GM19452 (cell line): ENCODE data around the gene STAM.

Experiments
- ATAC-seq: cut with Tn5 transposase; IDR thresholded peaks from one replicate; pipeline ENCODE4 v1.9.1; 2021; ENCODE audit not compliant: unreplicated experiment

STAM gene

GRCh38 chr10:17647326-17647725 lies 3.4 kb downstream of the STAM start:
- no peak for ATAC-seq

DNA sequence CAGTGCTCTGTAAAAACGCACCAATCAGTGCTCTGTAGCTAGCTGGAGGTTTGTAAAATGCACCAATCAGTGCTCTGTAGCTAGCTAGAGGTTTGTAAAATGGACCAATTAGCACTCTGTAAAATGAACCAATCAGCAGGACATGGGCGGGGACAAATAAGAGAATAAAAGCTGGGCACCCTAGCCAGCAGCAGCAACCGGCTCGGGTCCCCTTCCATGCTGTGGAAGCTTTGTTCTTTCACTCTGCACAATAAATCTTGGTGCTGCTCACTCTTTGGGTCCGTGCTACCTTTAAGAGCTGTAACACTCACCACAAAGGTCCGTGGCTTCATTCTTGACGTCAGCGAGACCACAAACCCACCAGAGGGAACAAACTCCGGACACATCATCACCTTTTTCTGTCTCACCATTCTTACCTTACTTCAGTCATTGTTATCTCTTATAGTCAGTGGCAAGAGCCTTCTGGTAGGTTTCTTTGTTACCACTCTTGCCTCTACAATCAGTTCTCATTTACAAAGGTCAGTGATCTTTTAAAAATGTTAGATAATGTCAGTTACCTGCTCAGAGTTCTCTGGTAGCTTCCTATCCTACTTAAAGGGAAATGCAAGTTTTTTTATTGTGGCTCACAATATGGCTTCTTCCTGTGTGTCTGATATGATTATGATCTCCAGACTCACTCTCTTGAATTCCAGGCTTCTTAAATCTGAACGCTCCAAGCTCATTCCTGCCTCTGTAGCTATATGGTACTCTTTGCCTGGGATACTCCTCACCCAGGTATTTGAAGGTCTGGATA lies 4.5 kb downstream of the STAM start:
- no peak for ATAC-seq

- ATAC-seq, result no peak
These were observed 5.1 kb downstream of the STAM start for GRCh38 chr10:17649052-17649451.

GRCh38 chr10:17649836-17650235 lies 5.9 kb downstream of the STAM start:
- ATAC-seq, result no peak

GRCh38 chr10:17650416-17650815 lies 6.5 kb downstream of the STAM start:
- no peak for ATAC-seq

GRCh38 chr10:17651896-17652295 lies 7.9 kb downstream of the STAM start:
- ATAC-seq, result no peak

DNA sequence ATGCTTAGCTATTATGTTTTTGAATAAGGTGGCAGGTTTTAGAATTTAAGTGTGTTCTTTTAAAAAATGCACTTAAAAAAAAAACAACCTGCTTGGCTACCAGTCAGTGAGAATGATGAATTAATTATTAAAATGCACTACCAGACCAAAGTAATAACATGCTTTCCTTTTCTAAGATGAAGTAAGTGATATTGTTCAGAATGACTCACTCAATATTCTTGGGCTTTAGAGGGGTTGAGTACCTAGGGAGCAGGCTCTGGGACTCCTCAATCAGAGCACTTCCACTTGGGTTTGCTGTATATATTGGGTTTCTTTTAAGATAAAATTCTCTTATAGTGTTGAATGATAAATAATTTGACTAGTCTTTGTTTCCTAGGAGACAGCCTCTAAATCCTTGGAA lies 8.6 kb downstream of the STAM start:
- peak; percentile 34 for ATAC-seq

GRCh38 chr10:17655009-17655408 lies 11.1 kb downstream of the STAM start:
- ATAC-seq, result peak; percentile 8

GRCh38 chr10:17655567-17656146 lies 11.7 kb downstream of the STAM start:
- peak; percentile 79 for ATAC-seq

DNA sequence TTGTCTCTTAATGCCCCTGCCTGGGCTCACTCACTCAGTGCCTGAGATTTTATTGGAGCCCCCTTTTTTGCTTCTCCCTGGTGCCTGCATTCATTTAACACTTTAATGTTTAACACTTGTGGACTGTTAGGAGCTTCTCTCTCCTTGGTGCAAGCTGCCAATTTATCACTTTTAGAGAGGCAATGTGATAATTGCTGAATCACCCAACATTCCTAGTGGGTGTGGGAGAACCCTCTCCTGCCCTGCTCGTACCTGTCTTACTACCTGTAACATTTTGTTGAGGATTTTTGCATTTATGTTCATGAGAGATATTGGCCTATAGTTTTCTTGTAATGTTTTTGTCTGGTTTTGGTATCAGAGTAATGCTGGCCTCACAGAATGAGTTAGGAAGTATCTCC lies 13.2 kb downstream of the STAM start:
- no peak for ATAC-seq

- no peak for ATAC-seq
These were observed 15.4 kb downstream of the STAM start for GRCh38 chr10:17659365-17659764.

GRCh38 chr10:17660921-17661320 lies 17.0 kb downstream of the STAM start:
- no peak for ATAC-seq

GRCh38 chr10:17661510-17661909 lies 17.6 kb downstream of the STAM start:
- ATAC-seq, result no peak

DNA sequence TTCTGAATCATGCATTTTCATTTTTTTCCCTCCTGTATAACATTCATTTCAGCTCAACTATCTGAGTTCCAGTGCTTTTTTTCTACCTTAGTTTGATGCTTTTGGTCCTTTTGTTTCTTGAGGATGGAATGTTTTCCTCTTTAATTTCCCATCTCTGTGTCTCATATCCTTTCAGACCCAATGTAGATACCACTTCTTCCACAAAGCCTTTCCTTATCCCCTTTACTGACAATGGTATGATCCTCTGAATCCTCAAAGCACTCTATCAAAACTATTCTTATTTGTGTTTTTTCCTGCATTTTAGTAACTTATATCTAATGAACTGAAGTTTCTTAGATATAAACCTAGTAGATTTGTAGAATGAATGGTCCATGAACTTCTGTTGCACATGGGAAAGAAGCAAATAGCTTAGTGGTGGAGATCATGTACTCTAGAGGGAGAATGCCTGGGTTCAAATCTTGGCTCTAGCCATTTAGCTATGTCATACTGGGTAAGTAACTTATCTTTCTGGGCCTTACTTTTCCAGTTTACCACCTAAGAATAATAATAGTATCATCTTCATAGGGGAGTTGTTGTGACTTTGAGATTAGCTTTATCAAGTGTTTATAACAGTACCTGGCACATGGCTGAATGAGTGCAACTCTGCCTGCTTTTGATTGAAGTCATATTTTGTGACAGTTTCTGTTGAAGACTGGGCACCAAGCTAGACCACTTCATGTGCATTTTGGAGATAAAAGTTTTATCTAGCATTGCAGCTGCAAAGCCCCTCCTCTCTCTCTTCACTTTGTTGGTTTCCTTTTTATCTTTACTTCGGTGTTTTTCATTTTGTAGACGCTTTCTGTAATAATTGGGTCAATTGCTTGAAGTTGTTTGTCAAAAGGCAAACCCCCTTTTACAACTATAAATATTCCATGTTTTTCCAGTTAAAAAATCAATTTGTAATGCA lies 18.5 kb downstream of the STAM start:
- no peak for ATAC-seq

DNA sequence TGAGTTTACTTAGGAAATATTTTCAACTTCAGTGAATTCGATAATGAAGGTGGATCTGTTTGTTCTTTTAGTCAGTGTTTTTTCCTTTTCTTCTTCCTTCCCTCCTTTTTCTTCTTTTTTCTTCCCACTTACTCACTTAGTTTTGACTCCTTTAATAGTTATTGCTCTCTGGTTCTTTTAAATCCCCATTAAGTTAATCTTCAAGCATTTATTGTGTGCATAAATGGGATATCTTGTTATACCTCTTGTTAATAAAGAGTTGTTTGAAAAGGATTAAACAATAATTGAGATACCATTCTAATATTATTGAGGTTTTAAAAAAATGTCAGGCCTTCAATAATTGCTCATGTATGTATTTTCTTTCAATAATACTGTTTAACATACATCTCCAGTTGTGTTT lies 19.5 kb downstream of the STAM start:
- ATAC-seq, result no peak

DNA sequence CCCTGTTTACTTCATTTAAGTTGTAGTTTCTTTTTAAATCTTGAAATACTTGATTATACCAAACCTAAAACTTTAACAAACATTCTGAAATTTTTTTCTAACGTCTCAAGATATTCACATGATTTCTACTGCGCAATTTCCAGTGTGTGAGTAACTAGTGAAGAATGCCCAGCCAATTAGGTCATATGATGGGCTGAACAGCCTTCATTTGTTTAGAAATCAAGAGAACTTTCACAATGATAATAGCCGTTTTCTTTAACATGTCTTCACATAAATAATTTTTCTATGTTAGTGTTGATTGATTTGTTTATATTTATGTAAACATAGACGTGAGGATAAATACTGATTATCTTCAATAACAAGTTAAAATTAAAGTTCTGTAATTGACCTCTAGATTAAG lies 21.8 kb downstream of the STAM start:
- no peak for ATAC-seq

- peak; percentile 16 for ATAC-seq
These were observed 24.7 kb downstream of the STAM start for GRCh38 chr10:17668435-17669184.

- ATAC-seq, result peak; percentile 74
These were observed 25.4 kb downstream of the STAM start for GRCh38 chr10:17669185-17669872.

- no peak for ATAC-seq
These were observed 27.4 kb downstream of the STAM start for GRCh38 chr10:17671307-17671706.

- ATAC-seq, result no peak
These were observed 29.6 kb downstream of the STAM start for GRCh38 chr10:17673471-17674061.
